GM12878 (cell line): ENCODE results near the gene SH2D2A. TPM values are rescaled to one million over a fixed set of nuclear protein-coding genes. Genes with fewer than 3 reads are reported as not detected.

ENCODE experiments used
- ATAC-seq: fragments of 200-7000 bp; cut with Tn5 transposase; 3 replicates; pipeline ENCODE4 v1.9.1; 2020; ENCODE audit warnings: mild to moderate bottlenecking, moderate library complexity
- BruUV-seq: library from RNA; stranded (reverse); fragments of 400-500 nt; replicated peaks from 2 replicates; lab custom pipeline; 2021; lab: Mats Ljungman, UMichigan
- CTCF ChIA-PET: fragments of 300-600 bp; sonication (Branson Sonifier 250); formaldehyde crosslinking; extraction: SDS; loops from one replicate; lab custom pipeline; 2021; ENCODE audit warnings: inconsistent platforms; lab: Yijun Ruan, JAX
- POLR2A ChIA-PET: fragments of 350-600 bp; formaldehyde crosslinking; extraction: SDS; loops from one replicate; lab custom pipeline; 2021; ENCODE audit warnings: inconsistent platforms; lab: Charles Lee
- RAD21 ChIA-PET: fragments of 300-600 bp; sonication (Branson Sonifier 250); formaldehyde crosslinking; loops from one replicate; lab custom pipeline; 2023; ENCODE audit warnings: antibody characterized with exemption; ENCODE audit not compliant: unreplicated experiment; lab: Charles Lee
- SMC1A ChIA-PET: fragments of 300-600 bp; sonication (Branson Sonifier 250); formaldehyde crosslinking; loops from one replicate; lab custom pipeline; 2023; ENCODE audit not compliant: unreplicated experiment, uncharacterized antibody; lab: Charles Lee
- DNase-seq: peaks from one replicate; pipeline ENCODE4 v3.0.0-alpha.2; 2011; ENCODE audit warnings: low read depth, low spot score
- FAIRE-seq: peaks from 3 replicates; lab custom pipeline; 2011; peaks lifted over from hg19 to GRCh38; lab: Jason Lieb, UNC
- H2AFZ ChIP-seq: 2 replicates; pipeline ENCODE4 v1.6.0; 2011; ENCODE audit warnings: low read depth, low read length, control low read depth; ENCODE audit not compliant: control insufficient read depth
- H3K27ac ChIP-seq: 2 replicates; pipeline ENCODE4 v1.5.1; 2011; ENCODE audit warnings: control low read depth; ENCODE audit not compliant: control insufficient read depth, insufficient read depth
- H3K27me3 ChIP-seq, 2 experiments: replicated peaks in 1 of 2; 2 replicates each; pipeline versions ENCODE4 v1.6.0 to v1.6.1; 2011; ENCODE audit warnings: low read length in 1 of 2; ENCODE audit not compliant: control insufficient read depth in 2 of 2, insufficient read depth in 2 of 2
- H3K36me3 ChIP-seq, 2 experiments: 2 replicates each; pipeline ENCODE4 v1.5.1; 2011; ENCODE audit warnings: low read length in 1 of 2; ENCODE audit not compliant: control insufficient read depth in 2 of 2, insufficient read depth in 2 of 2
- H3K4me1 ChIP-seq: 2 replicates; pipeline ENCODE4 v1.6.1; 2011; ENCODE audit warnings: mild to moderate bottlenecking, low read length, moderate library complexity, mixed read lengths; ENCODE audit not compliant: control insufficient read depth, insufficient read depth
- H3K4me2 ChIP-seq: 2 replicates; pipeline ENCODE4 v1.6.0; 2011; ENCODE audit warnings: control low read depth; ENCODE audit not compliant: control insufficient read depth, insufficient read depth
- H3K4me3 ChIP-seq: fragments of 200-600 bp; sonication (generic); 2 replicates; pipeline ENCODE4 v1.5.1; 2016
- H3K79me2 ChIP-seq: 2 replicates; pipeline ENCODE4 v1.6.0; 2011; ENCODE audit warnings: low read length; ENCODE audit not compliant: control insufficient read depth, insufficient read depth
- H3K9ac ChIP-seq: 2 replicates; pipeline ENCODE4 v1.8.0; 2011; ENCODE audit warnings: low read length, control low read depth, mixed read lengths; ENCODE audit not compliant: control insufficient read depth, insufficient read depth
- H3K9me3 ChIP-seq: replicated peaks from 3 replicates; pipeline ENCODE4 v1.5.1; 2011; ENCODE audit warnings: mild to moderate bottlenecking, low read length; ENCODE audit not compliant: control insufficient read depth, insufficient read depth
- H4K20me1 ChIP-seq: 2 replicates; pipeline ENCODE4 v1.6.0; 2011; ENCODE audit not compliant: control insufficient read depth, insufficient read depth
- CHD4 ChIP-seq: fragments of 200-600 bp; sonication (generic); IDR thresholded peaks from 2 replicates; pipeline ENCODE4 v1.6.1; 2016; ENCODE audit warnings: mild to moderate bottlenecking
- ESRRA ChIP-seq: IDR thresholded peaks from 2 replicates; pipeline ENCODE4 v1.6.1; 2012; ENCODE audit warnings: mild to moderate bottlenecking, low read length, improper control_type of control experiment
- MEF2A ChIP-seq: IDR thresholded peaks from 2 replicates; pipeline ENCODE4 v1.6.1; 2011; ENCODE audit warnings: low read depth, mild to moderate bottlenecking, low read length, moderate library complexity; ENCODE audit not compliant: insufficient read depth
- MYC ChIP-seq: IDR thresholded peaks from 2 replicates; pipeline ENCODE4 v1.6.1; 2011; ENCODE audit warnings: mild to moderate bottlenecking, low read length, moderate library complexity, inconsistent platforms; ENCODE audit not compliant: insufficient read depth, insufficient replicate concordance, insufficient read length, severe bottlenecking
- WGBS: methylation state at CpG from one replicate; pipeline ENCODE4 v1.1.6; 2016; ENCODE audit warnings: low lambda C conversion rate; ENCODE audit not compliant: insufficient replicate concordance, insufficient coverage; ENCODE audit errors: missing lambda C conversion rate; 5-methylcytosine and 5-hydroxymethylcytosine counted together
- in situ Hi-C: fragments of 300-500 bp; cut with MboI; formaldehyde crosslinking; loops from 9 replicates; pipeline ENCODE4 v1.14.3; 2018; ENCODE audit warnings: mixed read lengths
- intact Hi-C: fragments of 100-400 bp; cut with micrococcal nuclease; formaldehyde crosslinking; loops from one replicate; pipeline ENCODE4 v1.14.2; 2022; ENCODE audit not compliant: unreplicated experiment
- polyA plus RNA-seq, 11 experiments: library from polyadenylated mRNA; depleted of rRNA in 4 of 11; unstranded in 6 of 11; stranded (reverse) in 5 of 11; fragments of >200 nt; fragmentation: Nextera tagmentation in 4 of 11; fragmentation: Illumina TruSeq in 1 of 11; extraction: Ambion mirVana in 4 of 11; extraction: Trizol in 1 of 11; gene quantifications; 1 replicate in 1 of 11; 2 replicates in 10 of 11; pipeline versions ENCODE4 v1.2.1 to v1.2.3, GENCODE V29; 2011 to 2016; ENCODE audit warnings: inconsistent platforms in 2 of 11, missing spikeins in 2 of 11, low read depth in 1 of 11
- total RNA-seq, 4 experiments: library from RNA; depleted of rRNA in 3 of 4; stranded (reverse); fragments of >200 nt in 3 of 4; fragmentation: Illumina TruSeq in 1 of 4; extraction: Trizol in 1 of 4; gene quantifications; 2 replicates each; pipeline versions ENCODE4 v1.2.1 to v1.2.3, GENCODE V29; 2013 to 2021
- TF ChIP-seq, protein P1 (sequence below): IDR thresholded peaks from 2 replicates; pipeline ENCODE4 v1.6.1; 2012; ENCODE audit warnings: low read depth, low read length, improper control_type of control experiment
- TF ChIP-seq, protein P2 (sequence below): IDR thresholded peaks from 2 replicates; pipeline ENCODE4 v1.6.1; 2011; ENCODE audit warnings: borderline replicate concordance, low read depth, mild to moderate bottlenecking, moderate library complexity, mixed read lengths, low read length; ENCODE audit not compliant: insufficient read depth; ENCODE audit errors: extremely low read length
- TF ChIP-seq, protein P3 (sequence below): fragments of 150-350 bp; IDR thresholded peaks from 2 replicates; pipeline ENCODE4 v1.6.1; 2014; ENCODE audit warnings: mild to moderate bottlenecking, low read depth, low read length

SH2D2A gene
- total and polyA plus RNA-seq, 10 of the 15 experiments (the other 5 are each of a cell fraction or from before 2014, with no cell fraction given), result 0.72 to 15.9 (median 7.0) TPM

DNA sequence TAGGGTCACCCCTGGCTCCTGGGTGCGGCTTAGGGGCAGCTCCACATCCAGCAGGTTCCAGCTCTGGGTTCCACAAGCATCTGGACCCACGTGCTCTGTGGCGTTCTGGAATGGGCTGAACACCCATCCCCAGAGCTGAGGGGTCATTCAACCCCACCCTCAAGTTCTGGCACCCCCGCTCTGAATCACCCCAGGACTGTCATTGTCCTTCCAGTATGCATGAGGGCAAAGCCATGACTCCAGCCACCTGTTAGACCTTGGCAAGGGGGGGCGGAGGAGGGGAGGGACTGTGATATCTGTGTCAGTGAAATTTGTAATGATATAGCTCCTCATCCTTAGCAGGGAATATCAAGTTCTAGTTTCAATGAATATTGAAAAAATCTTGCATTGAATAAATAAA, 30.0 kb upstream of the SH2D2A start:
- ATAC-seq, result no peak
- H3K4me1 ChIP-seq, result no peaks in the 10 kb centered on the region
- in situ Hi-C loops (no loop called here), intact Hi-C loops (no loop called here)
- H3K36me3 ChIP-seq, result no peaks in the 10 kb centered on the region
- H2AFZ ChIP-seq, result no peak overlapping the region
- WGBS, result 35% methylated on average over 5 of the region's 5 CpGs
- no peaks in the 10 kb centered on the region for H3K79me2 ChIP-seq
- no peak overlapping the region for H3K9ac ChIP-seq
- no peaks in the 10 kb centered on the region for H3K9me3 ChIP-seq
- SMC1A ChIA-PET, result interaction anchor here (0.9 kb wide), 1 partner anchor 8 kb away, joined by 4 read pairs; no protein-coding TSS in a partner anchor
- RAD21 ChIA-PET, result interaction anchor here (1.1 to 1.2 kb wide), 2 partner anchors 43 to 125 kb away, joined by 3 to 4 read pairs; no protein-coding TSS in a partner anchor
- no peak overlapping the region for H3K4me2 ChIP-seq
- no TSS peak for BruUV-seq
- no peak for FAIRE-seq
- H3K27ac ChIP-seq, result no peak overlapping the region
- H3K27me3 ChIP-seq, result peaks cover 0 to 7% of the 10 kb centered on the region in 2 experiments; a peak in 3 of 4 replicates
- POLR2A ChIA-PET, result no interaction called here
- CTCF ChIA-PET, result interaction anchor here (0.6 to 2.6 kb wide), 4 partner anchors 8 to 157 kb away, joined by 3 to 23 read pairs (median 4); no protein-coding TSS in a partner anchor
- no peak for TF ChIP-seq MEF2A
- TF ChIP-seq ESRRA, result no peak
- TF ChIP-seq CHD4, result no peak
- TF ChIP-seq, protein P1, sequence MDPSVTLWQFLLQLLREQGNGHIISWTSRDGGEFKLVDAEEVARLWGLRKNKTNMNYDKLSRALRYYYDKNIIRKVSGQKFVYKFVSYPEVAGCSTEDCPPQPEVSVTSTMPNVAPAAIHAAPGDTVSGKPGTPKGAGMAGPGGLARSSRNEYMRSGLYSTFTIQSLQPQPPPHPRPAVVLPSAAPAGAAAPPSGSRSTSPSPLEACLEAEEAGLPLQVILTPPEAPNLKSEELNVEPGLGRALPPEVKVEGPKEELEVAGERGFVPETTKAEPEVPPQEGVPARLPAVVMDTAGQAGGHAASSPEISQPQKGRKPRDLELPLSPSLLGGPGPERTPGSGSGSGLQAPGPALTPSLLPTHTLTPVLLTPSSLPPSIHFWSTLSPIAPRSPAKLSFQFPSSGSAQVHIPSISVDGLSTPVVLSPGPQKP, result no peak
- TF ChIP-seq, protein P2, sequence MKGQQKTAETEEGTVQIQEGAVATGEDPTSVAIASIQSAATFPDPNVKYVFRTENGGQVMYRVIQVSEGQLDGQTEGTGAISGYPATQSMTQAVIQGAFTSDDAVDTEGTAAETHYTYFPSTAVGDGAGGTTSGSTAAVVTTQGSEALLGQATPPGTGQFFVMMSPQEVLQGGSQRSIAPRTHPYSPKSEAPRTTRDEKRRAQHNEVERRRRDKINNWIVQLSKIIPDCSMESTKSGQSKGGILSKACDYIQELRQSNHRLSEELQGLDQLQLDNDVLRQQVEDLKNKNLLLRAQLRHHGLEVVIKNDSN, result no peak
- TF ChIP-seq MYC, result no peak
- TF ChIP-seq, protein P3, sequence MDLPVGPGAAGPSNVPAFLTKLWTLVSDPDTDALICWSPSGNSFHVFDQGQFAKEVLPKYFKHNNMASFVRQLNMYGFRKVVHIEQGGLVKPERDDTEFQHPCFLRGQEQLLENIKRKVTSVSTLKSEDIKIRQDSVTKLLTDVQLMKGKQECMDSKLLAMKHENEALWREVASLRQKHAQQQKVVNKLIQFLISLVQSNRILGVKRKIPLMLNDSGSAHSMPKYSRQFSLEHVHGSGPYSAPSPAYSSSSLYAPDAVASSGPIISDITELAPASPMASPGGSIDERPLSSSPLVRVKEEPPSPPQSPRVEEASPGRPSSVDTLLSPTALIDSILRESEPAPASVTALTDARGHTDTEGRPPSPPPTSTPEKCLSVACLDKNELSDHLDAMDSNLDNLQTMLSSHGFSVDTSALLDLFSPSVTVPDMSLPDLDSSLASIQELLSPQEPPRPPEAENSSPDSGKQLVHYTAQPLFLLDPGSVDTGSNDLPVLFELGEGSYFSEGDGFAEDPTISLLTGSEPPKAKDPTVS, result no peak
- H4K20me1 ChIP-seq, result no peaks in the 10 kb centered on the region
- DNase-seq, result no peak
- H3K4me3 ChIP-seq, result no peak overlapping the region
